ENCODE results near the gene EIF3M. TPM values are rescaled to one million over a fixed set of nuclear protein-coding genes. Genes with fewer than 3 reads are reported as not detected.

Gene EIF3M
- total RNA-seq, 2 experiments from 2014 or later = 226 to 229 TPM

Other genes with a start within 250 kb of the EIF3M start
- not detected for gene WT1, start 148.3 kb upstream of the EIF3M start, total RNA-seq
- not detected for gene CCDC73, start 210.8 kb downstream of the EIF3M start, total RNA-seq
- gene PRRG4, start 246.1 kb downstream of the EIF3M start, total RNA-seq = under 1 TPM; 0.24 to 0.26 TPM